GM12878 (cell line): ENCODE measurements around the gene CD38. TPM values are rescaled to one million over a fixed set of nuclear protein-coding genes. Genes with fewer than 3 reads are reported as not detected.

Source experiments
- ATAC-seq: fragments of 200-7000 bp; cut with Tn5 transposase; 3 replicates; pipeline ENCODE4 v1.9.1; 2020; ENCODE audit warnings: mild to moderate bottlenecking, moderate library complexity
- BruUV-seq: library from RNA; stranded (reverse); fragments of 400-500 nt; replicated peaks from 2 replicates; lab custom pipeline; 2021; lab: Mats Ljungman, UMichigan
- CTCF ChIA-PET: fragments of 300-600 bp; sonication (Branson Sonifier 250); formaldehyde crosslinking; extraction: SDS; loops from one replicate; lab custom pipeline; 2021; ENCODE audit warnings: inconsistent platforms; lab: Yijun Ruan, JAX
- POLR2A ChIA-PET: fragments of 350-600 bp; formaldehyde crosslinking; extraction: SDS; loops from one replicate; lab custom pipeline; 2021; ENCODE audit warnings: inconsistent platforms; lab: Charles Lee
- RAD21 ChIA-PET: fragments of 300-600 bp; sonication (Branson Sonifier 250); formaldehyde crosslinking; loops from one replicate; lab custom pipeline; 2023; ENCODE audit warnings: antibody characterized with exemption; ENCODE audit not compliant: unreplicated experiment; lab: Charles Lee
- SMC1A ChIA-PET: fragments of 300-600 bp; sonication (Branson Sonifier 250); formaldehyde crosslinking; loops from one replicate; lab custom pipeline; 2023; ENCODE audit not compliant: unreplicated experiment, uncharacterized antibody; lab: Charles Lee
- DNase-seq: peaks from one replicate; pipeline ENCODE4 v3.0.0-alpha.2; 2011; ENCODE audit warnings: low read depth, low spot score
- FAIRE-seq: peaks from 3 replicates; lab custom pipeline; 2011; peaks lifted over from hg19 to GRCh38; lab: Jason Lieb, UNC
- H2AFZ ChIP-seq: 2 replicates; pipeline ENCODE4 v1.6.0; 2011; ENCODE audit warnings: low read depth, low read length, control low read depth; ENCODE audit not compliant: control insufficient read depth
- H3K27ac ChIP-seq: 2 replicates; pipeline ENCODE4 v1.5.1; 2011; ENCODE audit warnings: control low read depth; ENCODE audit not compliant: control insufficient read depth, insufficient read depth
- H3K27me3 ChIP-seq, 2 experiments: replicated peaks in 1 of 2; 2 replicates each; pipeline versions ENCODE4 v1.6.0 to v1.6.1; 2011; ENCODE audit warnings: low read length in 1 of 2; ENCODE audit not compliant: control insufficient read depth in 2 of 2, insufficient read depth in 2 of 2
- H3K36me3 ChIP-seq, 2 experiments: 2 replicates each; pipeline ENCODE4 v1.5.1; 2011; ENCODE audit warnings: low read length in 1 of 2; ENCODE audit not compliant: control insufficient read depth in 2 of 2, insufficient read depth in 2 of 2
- H3K4me1 ChIP-seq: 2 replicates; pipeline ENCODE4 v1.6.1; 2011; ENCODE audit warnings: mild to moderate bottlenecking, low read length, moderate library complexity, mixed read lengths; ENCODE audit not compliant: control insufficient read depth, insufficient read depth
- H3K4me2 ChIP-seq: 2 replicates; pipeline ENCODE4 v1.6.0; 2011; ENCODE audit warnings: control low read depth; ENCODE audit not compliant: control insufficient read depth, insufficient read depth
- H3K4me3 ChIP-seq: fragments of 200-600 bp; sonication (generic); 2 replicates; pipeline ENCODE4 v1.5.1; 2016
- H3K79me2 ChIP-seq: 2 replicates; pipeline ENCODE4 v1.6.0; 2011; ENCODE audit warnings: low read length; ENCODE audit not compliant: control insufficient read depth, insufficient read depth
- H3K9ac ChIP-seq: 2 replicates; pipeline ENCODE4 v1.8.0; 2011; ENCODE audit warnings: low read length, control low read depth, mixed read lengths; ENCODE audit not compliant: control insufficient read depth, insufficient read depth
- H3K9me3 ChIP-seq: replicated peaks from 3 replicates; pipeline ENCODE4 v1.5.1; 2011; ENCODE audit warnings: mild to moderate bottlenecking, low read length; ENCODE audit not compliant: control insufficient read depth, insufficient read depth
- H4K20me1 ChIP-seq: 2 replicates; pipeline ENCODE4 v1.6.0; 2011; ENCODE audit not compliant: control insufficient read depth, insufficient read depth
- ETV6 ChIP-seq, 2 experiments: fragments of 450-650 bp in 1 of 2; IDR thresholded peaks in 1 of 2; conservative IDR thresholded peaks in 1 of 2; 2 replicates each; pipeline ENCODE4 v1.6.1; 2014; ENCODE audit warnings: antibody characterized with exemption in 1 of 2, borderline replicate concordance in 1 of 2, low read depth in 1 of 2, mild to moderate bottlenecking in 1 of 2, moderate library complexity in 1 of 2
- GATAD2B ChIP-seq: fragments of 450-650 bp; conservative IDR thresholded peaks from 2 replicates; pipeline ENCODE4 v1.6.1; 2017; ENCODE audit warnings: low read depth, mild to moderate bottlenecking, moderate library complexity
- MEF2B ChIP-seq: fragments of 450-650 bp; IDR thresholded peaks from 2 replicates; pipeline ENCODE4 v1.6.1; 2018; ENCODE audit warnings: mild to moderate bottlenecking, moderate library complexity; ENCODE audit not compliant: partially characterized antibody, poor library complexity, severe bottlenecking
- MYC ChIP-seq: IDR thresholded peaks from 2 replicates; pipeline ENCODE4 v1.6.1; 2011; ENCODE audit warnings: mild to moderate bottlenecking, low read length, moderate library complexity, inconsistent platforms; ENCODE audit not compliant: insufficient read depth, insufficient replicate concordance, insufficient read length, severe bottlenecking
- PAX5 ChIP-seq: IDR thresholded peaks from 2 replicates; pipeline ENCODE4 v1.6.1; 2011; ENCODE audit warnings: low read depth, low read length, borderline replicate concordance
- POLR2AphosphoS2 ChIP-seq: IDR thresholded peaks from 2 replicates; pipeline ENCODE4 v1.6.1; 2011; ENCODE audit warnings: low read depth, mild to moderate bottlenecking, low read length, improper control_type of control experiment, moderate library complexity
- RAD21 ChIP-seq: IDR thresholded peaks from 2 replicates; pipeline ENCODE4 v1.6.1; 2011; ENCODE audit warnings: mild to moderate bottlenecking, low read depth, low read length, moderate library complexity; ENCODE audit not compliant: insufficient read depth
- TAF1 ChIP-seq: IDR thresholded peaks from 2 replicates; pipeline ENCODE4 v1.6.1; 2011; ENCODE audit warnings: mild to moderate bottlenecking, low read depth, low read length, borderline replicate concordance
- TARDBP ChIP-seq: IDR thresholded peaks from 2 replicates; pipeline ENCODE4 v1.6.1; 2016; ENCODE audit warnings: borderline replicate concordance
- ZNF592 ChIP-seq: fragments of 450-650 bp; IDR thresholded peaks from 2 replicates; pipeline ENCODE4 v1.6.1; 2017; ENCODE audit warnings: mild to moderate bottlenecking, moderate library complexity
- whole genome bisulfite sequencing: methylation state at CpG from one replicate; pipeline ENCODE4 v1.1.6; 2016; ENCODE audit warnings: low lambda C conversion rate; ENCODE audit not compliant: insufficient replicate concordance, insufficient coverage; ENCODE audit errors: missing lambda C conversion rate; 5-methylcytosine and 5-hydroxymethylcytosine counted together
- in situ Hi-C: fragments of 300-500 bp; cut with MboI; formaldehyde crosslinking; loops from 9 replicates; pipeline ENCODE4 v1.14.3; 2018; ENCODE audit warnings: mixed read lengths
- intact Hi-C: fragments of 100-400 bp; cut with micrococcal nuclease; formaldehyde crosslinking; loops from one replicate; pipeline ENCODE4 v1.14.2; 2022; ENCODE audit not compliant: unreplicated experiment
- polyA plus RNA-seq, 11 experiments: library from polyadenylated mRNA; depleted of rRNA in 4 of 11; unstranded in 6 of 11; stranded (reverse) in 5 of 11; fragments of >200 nt; fragmentation: Nextera tagmentation in 4 of 11; fragmentation: Illumina TruSeq in 1 of 11; extraction: Ambion mirVana in 4 of 11; extraction: Trizol in 1 of 11; gene quantifications; 1 replicate in 1 of 11; 2 replicates in 10 of 11; pipeline versions ENCODE4 v1.2.1 to v1.2.3, GENCODE V29; 2011 to 2016; ENCODE audit warnings: inconsistent platforms in 2 of 11, missing spikeins in 2 of 11, low read depth in 1 of 11
- total RNA-seq, 4 experiments: library from RNA; depleted of rRNA in 3 of 4; stranded (reverse); fragments of >200 nt in 3 of 4; fragmentation: Illumina TruSeq in 1 of 4; extraction: Trizol in 1 of 4; gene quantifications; 2 replicates each; pipeline versions ENCODE4 v1.2.1 to v1.2.3, GENCODE V29; 2013 to 2021

CD38 gene
- total and polyA plus RNA-seq, 10 of the 15 experiments (the other 5 are each of a cell fraction or from before 2014, with no cell fraction given): 3.5 to 39.8 (median 12.7) TPM

GRCh38 chr4:15756361-15756861 lies 21.7 kb upstream of the CD38 start (continued):
- no peak for TF ChIP-seq ZNF592
- TF ChIP-seq PAX5: no peak
- TF ChIP-seq POLR2AphosphoS2: no peak
- no peak for TF ChIP-seq MYC
- TF ChIP-seq GATAD2B: no peak

- in situ Hi-C loops: no loop called here
- Histone ChIP-seq H4K20me1 (no peaks in the 10 kb centered on the region), H3K9ac (no peak overlapping the region), H2AFZ (no peak overlapping the region), H3K79me2 (no peaks in the 10 kb centered on the region), H3K36me3 (no peaks in the 10 kb centered on the region), H3K4me1 (peaks cover 18% of the 10 kb centered on the region), H3K9me3 (no peaks in the 10 kb centered on the region; the same call in 2 of the 3 replicates), H3K27me3 (no peaks in the 10 kb centered on the region), H3K4me3 (no peak overlapping the region), H3K4me2 (peak overlapping the region; percentile 66), H3K27ac (no peak overlapping the region)
- intact Hi-C loops: loop anchor here (2.0 kb wide), 1 partner anchor 22 kb away; the partner anchor contains the start of gene CD38
- BruUV-seq: no TSS peak
- no peak for ATAC-seq
- RAD21 ChIA-PET: interaction anchor here (0.5 to 3.0 kb wide), 9 partner anchors 10 to 133 kb away, joined by 3 to 30 read pairs (median 8); partner anchors contain the start of gene CD38
- SMC1A ChIA-PET: interaction anchor here (0.7 to 6.2 kb wide), 18 partner anchors 8 to 241 kb away, joined by 3 to 83 read pairs (median 4); partner anchors contain the start of gene FAM200B
- CTCF ChIA-PET: interaction anchor here (0.7 to 4.4 kb wide), 19 partner anchors 10 to 244 kb away, joined by 3 to 34 read pairs (median 8); partner anchors contain the start of gene FAM200B
- no peak for DNase-seq
- no peak for FAIRE-seq
- POLR2A ChIA-PET: interaction anchor here (0.8 to 2.7 kb wide), 4 partner anchors 10 to 19 kb away, joined by 4 to 19 read pairs (median 6); no protein-coding TSS in a partner anchor
- 0% methylated on average over 4 of the region's 4 CpGs for WGBS
- TF ChIP-seq MEF2B (no peak), RAD21 (no peak), ETV6 (conservative IDR thresholded peaks at IDR 0.05 in 1 of 2, IDR thresholded peaks at IDR 0.05 in 1 of 2; ENCODE audit: borderline replicate concordance in 1 of 2, low read depth in 1 of 2) (no peak), TARDBP (no peak), ZNF592 (no peak), TAF1 (no peak)
These were observed 21.1 kb upstream of the CD38 start for GRCh38 chr4:15757054-15757453.
